Subcutaneous adipose tissue (tissue), 4 donors: ENCODE measurements around the gene RRAD. TPM values are rescaled to one million over a fixed set of nuclear protein-coding genes. Genes with fewer than 3 reads are reported as not detected.

Experiments
- total RNA-seq, 4 donors: library from RNA; depleted of rRNA; stranded (reverse); fragments of >200 nt; gene quantifications; one replicate each; pipeline ENCODE4 v1.1.0, GENCODE V29; 2016
- TF ChIP-seq, protein P1 (sequence below): fragments of 450-650 bp; IDR thresholded peaks from one replicate; pipeline ENCODE4 v1.5.1; 2016; ENCODE audit warnings: low read depth, mild to moderate bottlenecking, control low read depth, antibody characterized with exemption, moderate library complexity

Gene RRAD
- total RNA-seq, 4 donors from 2014 or later: 2.4 to 15.9 (median 9.8) TPM

DNA sequence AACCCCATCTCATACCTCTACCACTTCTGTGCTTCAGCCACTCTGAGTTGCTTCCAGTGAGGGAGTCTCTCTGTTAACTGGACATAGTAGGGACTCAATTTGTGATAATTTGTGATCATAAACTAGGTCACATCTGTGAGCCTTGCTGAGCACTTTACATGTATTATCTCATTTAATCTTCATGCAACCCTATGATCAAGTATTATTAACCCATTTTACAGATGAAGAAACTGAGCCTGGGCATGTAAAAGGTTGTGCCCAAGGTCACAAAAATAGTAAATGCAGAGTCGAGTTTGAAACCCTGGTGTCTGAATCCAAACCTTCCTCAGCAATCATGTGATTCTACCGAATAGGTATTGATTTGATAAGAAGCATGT, 26.4 kb downstream of the RRAD start:
- TF ChIP-seq, protein P1, sequence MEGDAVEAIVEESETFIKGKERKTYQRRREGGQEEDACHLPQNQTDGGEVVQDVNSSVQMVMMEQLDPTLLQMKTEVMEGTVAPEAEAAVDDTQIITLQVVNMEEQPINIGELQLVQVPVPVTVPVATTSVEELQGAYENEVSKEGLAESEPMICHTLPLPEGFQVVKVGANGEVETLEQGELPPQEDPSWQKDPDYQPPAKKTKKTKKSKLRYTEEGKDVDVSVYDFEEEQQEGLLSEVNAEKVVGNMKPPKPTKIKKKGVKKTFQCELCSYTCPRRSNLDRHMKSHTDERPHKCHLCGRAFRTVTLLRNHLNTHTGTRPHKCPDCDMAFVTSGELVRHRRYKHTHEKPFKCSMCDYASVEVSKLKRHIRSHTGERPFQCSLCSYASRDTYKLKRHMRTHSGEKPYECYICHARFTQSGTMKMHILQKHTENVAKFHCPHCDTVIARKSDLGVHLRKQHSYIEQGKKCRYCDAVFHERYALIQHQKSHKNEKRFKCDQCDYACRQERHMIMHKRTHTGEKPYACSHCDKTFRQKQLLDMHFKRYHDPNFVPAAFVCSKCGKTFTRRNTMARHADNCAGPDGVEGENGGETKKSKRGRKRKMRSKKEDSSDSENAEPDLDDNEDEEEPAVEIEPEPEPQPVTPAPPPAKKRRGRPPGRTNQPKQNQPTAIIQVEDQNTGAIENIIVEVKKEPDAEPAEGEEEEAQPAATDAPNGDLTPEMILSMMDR: no peak

DNA sequence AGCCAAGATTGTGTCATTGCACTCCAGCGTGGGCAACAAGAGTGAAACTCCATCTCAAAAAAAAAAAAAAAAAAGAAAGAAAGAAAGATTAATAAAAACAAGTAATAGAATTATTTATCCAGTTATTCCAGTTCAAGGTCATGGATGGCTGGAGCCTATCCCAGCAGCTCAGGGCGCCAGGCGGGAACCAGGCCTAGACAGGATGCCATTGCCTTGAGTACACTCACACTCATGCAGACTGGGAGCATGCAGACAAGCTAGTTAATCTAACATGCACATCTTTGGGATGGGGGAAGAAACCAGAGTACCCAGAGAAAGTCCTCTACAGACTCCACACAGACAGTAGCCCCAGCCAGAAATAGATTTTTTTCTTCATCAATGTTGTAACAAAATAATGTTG, 27.1 kb downstream of the RRAD start:
- TF ChIP-seq, protein P1: no peak

DNA sequence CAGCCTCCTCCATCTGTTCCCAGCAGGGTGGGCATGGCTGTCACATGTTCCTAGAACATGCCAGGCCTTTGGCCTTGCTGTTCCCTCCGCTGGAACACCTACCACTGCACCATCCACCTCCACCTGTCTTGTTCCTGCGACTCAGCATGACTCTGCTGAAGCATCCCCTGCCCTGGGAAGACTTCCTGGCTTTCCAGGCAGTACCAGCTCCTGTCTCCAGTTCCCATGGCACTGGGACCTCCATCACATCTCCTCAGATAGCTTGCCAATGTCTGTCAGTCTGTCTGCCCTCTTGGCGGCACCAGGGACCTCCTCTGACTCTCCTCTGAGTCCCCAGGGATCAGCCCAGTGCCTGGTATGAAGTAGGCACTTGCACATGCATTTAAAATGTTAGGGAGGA, 29.3 kb downstream of the RRAD start:
- TF ChIP-seq, protein P1: no peak

DNA sequence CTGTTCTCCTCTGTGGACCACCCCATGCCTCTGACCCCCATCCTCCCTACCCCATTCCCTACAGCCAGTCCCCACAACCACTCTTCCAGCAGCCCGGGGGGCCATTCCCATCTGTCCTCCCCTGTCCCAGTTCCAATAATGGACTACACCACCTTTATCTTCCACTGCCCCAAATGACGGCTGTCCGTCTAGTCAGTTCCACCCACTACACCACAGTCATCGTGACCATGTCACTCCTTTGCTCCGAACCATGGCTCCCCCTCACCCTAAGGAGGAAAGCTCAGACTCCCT, 29.7 kb downstream of the RRAD start:
- TF ChIP-seq, protein P1: no peak

DNA sequence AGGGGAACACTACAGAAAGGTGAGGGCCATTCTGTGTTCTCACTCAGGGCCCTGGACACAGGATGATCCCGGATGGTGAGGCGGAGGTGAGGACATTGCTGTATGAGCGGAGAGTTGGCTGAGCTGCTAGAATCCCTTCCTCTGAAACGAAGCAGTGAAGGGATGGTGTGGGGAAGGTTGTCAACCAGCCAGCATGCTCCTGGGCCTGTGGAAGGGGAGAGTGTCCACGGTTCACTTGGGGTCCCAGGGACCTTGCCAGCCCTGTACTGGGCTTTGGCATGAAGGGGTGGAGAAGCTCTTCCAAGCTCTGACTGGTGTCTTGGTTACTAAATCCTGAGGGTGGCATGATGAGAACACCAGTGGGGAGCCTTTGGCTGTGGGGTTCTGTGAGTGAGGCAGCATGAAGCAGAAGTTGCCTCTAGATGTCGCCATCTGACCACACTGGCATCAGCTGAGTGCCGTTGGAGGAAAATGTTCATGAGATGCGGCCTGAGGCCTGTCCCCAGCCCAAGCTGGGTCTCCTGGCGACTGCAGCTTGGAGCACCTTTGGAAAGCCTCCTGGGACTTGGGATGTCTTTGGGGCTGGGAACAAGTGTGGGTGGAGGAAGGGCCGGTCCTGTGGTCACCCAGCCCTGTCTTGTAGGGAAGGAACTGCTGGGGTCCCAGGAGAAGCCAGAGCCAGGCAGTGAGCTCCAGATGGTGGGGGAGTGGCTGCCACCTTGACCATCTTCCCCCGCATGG, 30.2 kb downstream of the RRAD start:
- TF ChIP-seq, protein P1: no peak

DNA sequence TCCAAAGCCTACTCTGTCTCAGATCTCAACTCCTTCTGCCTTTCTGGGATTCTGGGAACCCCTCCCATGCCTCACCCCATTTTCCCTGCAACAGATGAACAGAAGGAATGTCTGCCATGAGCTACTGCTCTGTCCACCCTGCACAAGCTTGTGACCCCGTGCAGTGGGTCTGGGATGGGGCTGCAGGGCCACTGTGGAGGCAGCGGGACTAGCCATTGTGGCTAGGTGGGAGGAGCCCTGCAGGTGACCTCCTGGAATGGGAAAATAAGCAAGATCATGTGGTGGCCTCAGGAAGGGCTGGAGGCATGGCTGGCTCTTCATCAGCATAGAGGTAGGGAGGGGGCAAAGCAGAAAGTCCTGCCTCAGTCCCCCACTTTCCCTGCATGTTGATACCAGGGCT, 31.3 kb downstream of the RRAD start:
- TF ChIP-seq, protein P1: no peak

DNA sequence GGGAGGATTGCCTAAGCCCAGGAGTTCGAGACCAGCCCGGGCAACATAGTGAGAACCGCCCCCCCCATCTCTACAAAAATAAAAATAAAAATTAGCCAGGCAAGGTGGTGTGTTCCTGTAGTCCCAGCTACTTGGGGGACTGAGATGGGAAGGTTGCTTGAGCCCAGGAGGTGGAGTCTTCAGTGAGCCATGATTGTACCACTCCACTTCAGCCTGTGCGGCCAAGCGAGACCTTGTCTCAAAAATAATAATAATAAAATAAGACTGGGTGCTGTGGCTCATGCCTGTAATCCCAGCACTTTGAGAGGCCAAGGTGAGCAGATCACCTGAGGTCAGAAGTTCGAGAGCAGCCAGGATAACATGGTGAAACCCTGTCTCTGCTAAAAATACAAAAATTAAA, 33.5 kb downstream of the RRAD start:
- TF ChIP-seq, protein P1: no peak
